NCI-H128 (cell line): ENCODE results near the gene CMSS1.

ENCODE experiments used
- DNase-seq: peaks from one replicate; lab custom pipeline; 2025; ENCODE audit not compliant: unreplicated experiment; lab: John Stamatoyannopoulos, UW

Gene CMSS1

GRCh38 chr3:100010087-100010417, 192.4 kb downstream of the CMSS1 start:
- DNase-seq: no peak

- no peak for DNase-seq
Measured at GRCh38 chr3:100018806-100019205, 201.1 kb downstream of the CMSS1 start.

GRCh38 chr3:100019719-100020118, 202.1 kb downstream of the CMSS1 start:
- no peak for DNase-seq

GRCh38 chr3:100020876-100021644, 203.4 kb downstream of the CMSS1 start:
- no peak for DNase-seq

- no peak for DNase-seq
Measured at GRCh38 chr3:100022506-100022905, 204.8 kb downstream of the CMSS1 start.

- DNase-seq: no peak
Measured at GRCh38 chr3:100023150-100023549, 205.5 kb downstream of the CMSS1 start.

- DNase-seq: no peak
Measured at GRCh38 chr3:100023595-100023994, 205.9 kb downstream of the CMSS1 start.

- no peak for DNase-seq
Measured at GRCh38 chr3:100024520-100025303, 207.1 kb downstream of the CMSS1 start.

- no peak for DNase-seq
Measured at GRCh38 chr3:100027321-100027720, 209.7 kb downstream of the CMSS1 start.

- DNase-seq: no peak
Measured at GRCh38 chr3:100029052-100029451, 211.4 kb downstream of the CMSS1 start.

GRCh38 chr3:100029689-100030088, 212.0 kb downstream of the CMSS1 start:
- no peak for DNase-seq

GRCh38 chr3:100030346-100030745, 212.7 kb downstream of the CMSS1 start:
- DNase-seq: no peak

- no peak for DNase-seq
Measured at GRCh38 chr3:100030914-100031425, 213.3 kb downstream of the CMSS1 start.

- no peak for DNase-seq
Measured at GRCh38 chr3:100032243-100032642, 214.6 kb downstream of the CMSS1 start.

- no peak for DNase-seq
Measured at GRCh38 chr3:100033184-100033583, 215.5 kb downstream of the CMSS1 start.

GRCh38 chr3:100033903-100034471, 216.3 kb downstream of the CMSS1 start:
- DNase-seq: no peak

GRCh38 chr3:100039075-100039474, 221.4 kb downstream of the CMSS1 start:
- DNase-seq: no peak

GRCh38 chr3:100040451-100041225, 223.0 kb downstream of the CMSS1 start:
- DNase-seq: no peak

GRCh38 chr3:100041328-100041749, 223.7 kb downstream of the CMSS1 start:
- no peak for DNase-seq

- DNase-seq: no peak
Measured at GRCh38 chr3:100042166-100042981, 224.7 kb downstream of the CMSS1 start.
